NT2/D1 (cell line): ENCODE results near the gene SDK2.

ENCODE experiments used
- YY1 ChIP-seq: IDR thresholded peaks from 2 replicates; pipeline ENCODE4 v1.6.1; 2011; ENCODE audit not compliant: insufficient read length, insufficient read depth
- ZNF274 ChIP-seq: IDR thresholded peaks from 2 replicates; pipeline ENCODE4 v1.6.1; 2011; ENCODE audit warnings: mild to moderate bottlenecking, low read depth, low read length

GRCh38 chr17:73644145-73645049 is at the start of gene SDK2:
- TF ChIP-seq ZNF274: no peak
- TF ChIP-seq YY1: no peak
